Measurements from ENCODE around the gene CSDE1.

DNA sequence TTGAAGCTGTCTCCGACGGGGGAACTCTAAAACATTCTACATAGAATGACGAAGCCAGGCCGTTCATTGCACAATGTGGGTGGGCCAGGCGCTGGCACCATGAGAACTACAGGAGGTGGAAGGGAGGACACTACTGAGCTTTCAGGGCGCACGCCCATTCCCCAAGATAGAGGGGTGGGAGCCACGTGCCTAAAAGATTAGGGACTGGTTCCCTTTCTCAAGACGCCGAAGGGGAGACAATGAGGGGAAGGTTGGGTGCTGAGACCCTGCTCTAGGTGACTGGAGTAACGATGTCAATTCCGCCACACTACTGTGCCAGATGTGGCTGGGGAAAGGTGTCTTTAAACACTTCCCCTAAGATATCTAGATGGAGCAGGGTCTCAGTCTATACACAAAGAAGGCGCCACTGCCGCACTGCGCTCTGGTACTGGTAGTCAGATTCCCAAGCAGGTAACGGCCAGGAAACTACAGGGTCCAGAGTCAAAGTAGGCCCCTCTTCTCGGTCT lies 782 bp downstream of the CSDE1 start:
- TF ChIP-seq POLR2A (IDR thresholded peaks at IDR 0.05; ENCODE audit: low read length) (no peak), GATA1 (IDR thresholded peaks at IDR 0.05; ENCODE audit: low read depth, low read length) (no peak)

Data from erythroblast (primary cell).